GM21447 (cell line): ENCODE measurements around the gene LIPC.
A peak's percentile ranks its signal among the peaks of the same experiment; 100 is the strongest.

Experiments
- ATAC-seq: cut with Tn5 transposase; IDR thresholded peaks from one replicate; pipeline ENCODE4 v1.9.1; 2021; ENCODE audit not compliant: unreplicated experiment

LIPC gene

DNA sequence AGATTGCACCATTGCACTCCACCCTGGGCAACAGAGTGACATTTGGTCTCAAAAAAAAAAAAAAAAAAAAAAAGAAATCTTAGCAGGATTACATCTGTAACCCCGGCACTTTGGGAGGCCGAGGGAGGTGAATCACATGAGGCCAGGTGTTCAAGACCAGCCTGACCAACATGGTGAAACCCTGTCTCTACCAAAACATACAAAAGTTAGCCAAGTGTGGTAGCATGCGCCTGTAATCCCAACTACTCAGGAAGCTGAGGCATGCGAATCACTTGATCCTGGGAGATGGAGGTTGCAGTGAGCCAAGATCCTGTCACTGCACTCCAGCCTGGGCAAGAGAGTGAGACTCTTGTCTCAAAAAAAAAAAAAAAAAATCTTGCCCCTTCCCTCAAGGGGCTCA, 40.4 kb downstream of the LIPC start:
- no peak for ATAC-seq

DNA sequence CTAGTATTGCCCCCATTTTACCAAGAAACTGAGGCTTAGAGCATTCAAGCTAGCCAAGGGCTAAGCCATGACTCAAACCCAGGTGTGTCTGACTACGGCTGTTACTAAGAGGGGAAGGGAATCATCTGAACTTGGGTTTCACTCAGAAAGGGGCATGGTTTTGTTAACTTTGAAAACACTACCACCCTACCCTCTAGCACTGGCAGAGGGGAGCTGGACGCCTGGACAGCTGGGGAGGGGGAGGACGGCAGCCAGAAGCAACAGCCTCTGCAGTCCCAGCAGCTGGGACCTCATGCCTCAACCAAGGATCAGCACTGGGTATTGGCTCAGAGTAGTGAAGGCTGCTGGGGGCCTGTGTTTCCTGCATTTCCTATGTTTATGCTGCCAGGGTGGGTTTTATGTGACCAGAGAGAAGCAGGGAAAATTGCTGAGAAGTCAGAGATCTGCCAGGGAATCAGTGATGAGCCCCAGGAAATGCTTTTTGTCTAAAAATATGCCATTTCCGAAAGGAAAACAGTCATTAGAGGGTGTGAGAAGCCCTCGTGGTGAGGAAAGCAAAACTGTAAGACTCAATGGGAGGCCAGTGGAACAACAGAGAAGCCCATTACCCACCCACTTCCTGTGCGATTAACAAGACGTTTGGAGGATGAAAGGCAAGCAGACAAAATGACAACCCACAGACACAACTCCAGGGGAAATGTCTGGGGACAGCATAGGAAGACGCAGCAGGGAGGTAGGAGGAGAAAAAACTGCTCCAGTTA, 41.2 kb downstream of the LIPC start:
- ATAC-seq: peak; percentile 52

DNA sequence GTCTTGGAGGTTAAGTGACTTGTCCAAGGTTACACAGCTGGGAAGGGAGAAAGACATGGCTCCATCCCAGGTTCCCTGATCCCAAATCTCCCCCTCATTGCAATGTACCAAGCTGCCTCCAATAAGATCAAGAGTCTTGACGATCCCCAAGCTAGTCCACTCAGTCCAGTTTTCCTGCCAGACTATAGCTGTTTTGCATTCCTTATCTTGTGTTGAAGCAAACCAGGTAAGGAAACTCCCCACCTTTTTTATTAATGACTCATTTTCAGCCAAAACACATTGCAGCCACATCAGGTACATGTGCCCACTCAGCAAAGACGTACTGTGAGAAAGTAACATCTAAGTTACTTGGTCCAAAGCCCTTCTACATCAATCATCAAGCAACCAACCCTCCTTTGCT, 41.9 kb downstream of the LIPC start:
- ATAC-seq: peak; percentile 22

DNA sequence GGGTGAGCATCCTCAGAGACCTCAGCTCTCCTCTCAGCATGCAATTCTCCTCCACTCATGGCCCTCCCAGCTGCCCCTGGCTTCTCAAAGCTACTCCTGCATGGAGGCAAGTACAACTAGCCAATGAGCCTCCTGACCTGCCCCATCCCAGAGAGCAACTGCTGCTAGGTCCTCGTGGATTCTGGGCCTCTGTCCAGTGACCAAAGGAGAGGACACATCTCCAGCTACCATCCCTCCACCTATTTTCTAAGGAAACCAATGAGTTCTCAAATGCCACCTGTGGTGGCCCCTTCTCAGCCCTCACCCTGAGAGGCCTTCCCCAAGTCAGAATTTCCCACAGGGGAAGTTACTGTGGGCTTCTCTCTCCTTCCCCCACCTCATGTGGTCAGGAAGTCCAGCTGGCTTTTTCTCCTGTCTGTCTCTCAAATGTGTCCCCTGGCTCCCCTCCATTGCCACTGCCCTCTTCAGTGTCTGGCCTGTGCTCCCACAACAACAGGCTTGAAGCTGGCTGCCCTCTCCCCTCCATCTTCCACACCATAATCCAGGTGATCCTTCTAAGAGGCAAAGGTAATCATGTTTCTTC, 43.0 kb downstream of the LIPC start:
- no peak for ATAC-seq

DNA sequence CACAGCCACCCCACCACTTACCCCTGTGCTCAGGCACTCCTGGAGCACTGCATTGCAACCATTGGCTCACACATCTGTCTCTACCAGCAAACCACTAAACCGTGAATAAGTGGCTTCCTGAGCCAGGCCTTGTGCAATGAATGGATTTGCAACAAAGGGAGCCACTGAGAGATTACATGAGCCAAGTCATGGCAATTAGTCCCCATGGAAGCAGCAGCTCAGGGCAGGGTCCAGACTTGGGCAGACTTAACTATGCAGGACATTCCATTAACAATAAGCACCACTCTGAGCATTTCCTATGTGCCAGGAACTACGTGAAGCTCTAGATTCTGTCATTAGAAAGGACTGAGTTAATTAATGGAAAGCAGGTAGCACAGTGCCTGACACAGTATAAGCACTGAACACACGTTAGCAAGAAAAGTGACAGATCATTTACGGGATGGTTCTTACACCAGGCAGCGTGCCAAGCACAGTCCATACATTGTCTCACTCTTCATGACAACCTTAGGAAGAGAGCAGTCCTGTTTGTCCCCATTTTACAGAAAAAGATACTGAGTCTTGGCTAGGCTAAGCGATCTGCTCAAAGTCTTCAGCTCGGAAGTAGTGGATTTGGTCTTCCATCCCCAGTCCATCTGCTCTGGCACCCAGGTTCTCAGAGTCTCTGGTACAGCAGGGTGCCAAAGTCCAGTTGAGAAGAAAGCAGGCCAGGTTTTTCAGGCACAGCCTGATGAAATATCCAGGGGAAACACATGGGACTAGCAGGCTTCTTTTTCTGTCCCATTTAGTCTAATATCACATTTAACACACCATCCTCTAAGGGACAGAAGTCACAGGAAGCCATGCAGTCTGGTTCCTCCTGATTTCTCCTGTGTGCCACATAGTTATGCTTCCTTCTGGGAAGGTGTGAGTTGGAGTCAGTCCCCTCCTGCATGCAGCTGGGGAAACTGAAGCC, 44.1 kb downstream of the LIPC start:
- no peak for ATAC-seq

DNA sequence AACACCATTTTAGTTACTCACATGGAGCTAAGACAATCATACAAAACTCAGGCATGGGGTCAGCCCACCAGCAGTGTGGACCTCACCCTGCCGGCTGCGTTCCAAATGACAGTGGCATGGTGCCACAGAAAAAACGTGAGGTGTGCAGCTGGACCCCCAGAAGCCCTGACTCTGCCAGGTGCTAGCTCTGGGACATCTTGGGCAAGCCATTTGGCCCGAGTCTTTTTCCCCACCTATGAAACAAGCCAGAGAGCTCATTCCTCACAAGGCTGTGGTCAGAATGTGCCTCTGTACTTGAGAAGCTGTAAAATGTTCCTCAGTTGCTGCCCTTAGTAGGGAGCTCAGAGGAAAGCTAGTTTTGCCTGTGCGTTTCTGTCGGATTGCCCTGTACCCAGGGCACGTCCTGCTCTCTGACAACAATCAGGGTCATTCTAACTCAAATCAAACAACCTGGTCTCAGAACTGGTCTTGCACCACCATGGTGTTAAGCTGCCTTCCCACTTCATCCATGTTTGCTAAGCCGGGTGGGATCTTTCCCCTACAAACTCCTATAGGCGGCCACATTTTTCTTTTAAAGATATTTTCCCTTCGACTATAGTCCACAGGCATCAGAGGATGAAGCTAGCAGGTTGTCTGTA, 44.9 kb downstream of the LIPC start:
- no peak for ATAC-seq

DNA sequence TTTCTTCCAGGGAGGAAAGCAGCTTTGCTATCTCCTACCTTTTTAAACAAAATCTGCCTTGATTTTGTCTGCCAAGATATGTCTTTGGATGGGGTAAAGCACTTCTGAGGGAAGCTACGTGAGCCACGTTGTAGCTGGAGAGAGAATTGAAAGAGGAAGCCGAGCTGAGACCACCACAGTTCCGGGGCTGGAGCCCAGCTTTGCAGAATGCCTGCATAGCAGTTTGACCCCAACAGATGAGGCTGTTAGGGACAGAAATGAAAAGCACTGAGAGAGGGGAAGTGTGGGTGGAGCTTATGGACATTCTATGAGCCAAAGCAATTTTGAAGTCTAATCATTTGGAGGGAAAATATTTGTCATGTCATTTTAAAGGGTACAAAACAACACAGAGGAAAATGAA, 45.4 kb downstream of the LIPC start:
- ATAC-seq: no peak

DNA sequence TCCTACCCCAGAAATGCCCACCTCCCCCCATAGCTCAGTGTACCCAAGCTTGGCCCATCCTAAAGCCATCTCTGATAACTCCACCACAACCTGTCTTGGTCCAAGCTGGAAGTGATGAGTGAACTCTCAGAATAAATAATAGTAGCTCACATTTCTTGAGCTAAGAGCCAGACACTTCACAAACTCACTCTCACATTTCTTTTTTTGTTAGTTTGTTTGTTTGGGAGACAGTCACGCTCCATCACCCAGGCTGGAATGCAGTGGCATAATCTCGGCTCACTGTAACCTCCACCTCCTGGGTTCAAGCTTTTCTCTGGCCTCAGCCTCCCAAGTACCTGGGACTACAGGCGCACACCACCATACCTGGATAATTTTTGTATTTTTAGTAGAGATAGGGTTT, 46.2 kb downstream of the LIPC start:
- no peak for ATAC-seq

DNA sequence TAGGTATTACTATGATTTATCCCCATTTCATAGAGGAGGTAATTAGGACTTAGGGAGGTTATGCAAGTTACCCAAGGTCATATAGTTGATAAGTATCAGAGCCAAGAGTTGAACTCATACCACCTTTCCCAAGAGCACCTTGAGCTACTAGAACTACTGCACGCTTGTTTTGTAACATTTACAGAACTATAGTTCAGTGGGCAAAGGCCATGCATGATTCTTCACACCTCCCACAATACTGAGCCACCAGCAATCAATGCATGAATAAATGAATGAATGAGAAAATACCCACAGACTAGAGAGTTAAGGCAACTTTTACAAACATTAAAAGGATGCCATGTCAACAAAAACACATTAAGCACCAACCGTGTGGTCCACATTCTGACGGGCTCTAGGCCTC, 46.8 kb downstream of the LIPC start:
- ATAC-seq: no peak

DNA sequence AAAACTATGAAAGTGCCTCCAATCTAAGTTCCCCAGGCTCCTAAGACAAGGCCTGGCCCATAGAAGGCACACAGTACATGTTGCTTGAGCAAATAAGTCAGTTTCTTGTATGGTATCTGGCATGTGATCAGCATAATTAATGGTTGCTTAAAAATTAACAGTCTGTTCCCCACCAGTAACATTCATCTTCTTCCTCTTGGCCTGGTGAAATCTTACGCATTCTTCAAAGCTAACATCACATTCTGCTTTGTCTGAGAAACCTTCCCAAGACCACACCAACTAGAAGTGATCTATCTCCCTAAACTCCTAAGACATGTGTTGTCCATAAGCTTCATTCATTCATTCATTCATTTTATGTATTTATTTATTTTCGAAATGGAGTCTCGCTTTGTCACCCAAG, 48.1 kb downstream of the LIPC start:
- no peak for ATAC-seq

DNA sequence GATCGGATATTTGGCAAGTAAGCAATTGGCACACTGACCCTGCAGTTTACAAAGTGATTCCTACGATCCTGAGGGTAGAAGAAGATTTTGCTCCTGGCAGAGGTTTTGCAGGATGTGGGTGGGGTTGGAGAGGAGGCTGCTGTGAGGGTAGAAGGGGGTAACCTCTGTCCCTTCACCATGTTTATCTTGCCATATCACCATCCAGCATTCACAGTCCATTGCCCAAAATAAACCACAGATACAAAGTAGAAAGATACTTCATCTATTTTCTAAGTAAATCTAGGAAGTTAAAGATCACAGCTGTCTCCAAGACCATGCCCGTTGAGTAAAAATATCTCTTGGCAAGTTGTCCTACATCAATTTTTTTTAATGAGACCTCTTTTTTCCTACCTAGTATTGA, 51.6 kb downstream of the LIPC start:
- ATAC-seq: no peak

DNA sequence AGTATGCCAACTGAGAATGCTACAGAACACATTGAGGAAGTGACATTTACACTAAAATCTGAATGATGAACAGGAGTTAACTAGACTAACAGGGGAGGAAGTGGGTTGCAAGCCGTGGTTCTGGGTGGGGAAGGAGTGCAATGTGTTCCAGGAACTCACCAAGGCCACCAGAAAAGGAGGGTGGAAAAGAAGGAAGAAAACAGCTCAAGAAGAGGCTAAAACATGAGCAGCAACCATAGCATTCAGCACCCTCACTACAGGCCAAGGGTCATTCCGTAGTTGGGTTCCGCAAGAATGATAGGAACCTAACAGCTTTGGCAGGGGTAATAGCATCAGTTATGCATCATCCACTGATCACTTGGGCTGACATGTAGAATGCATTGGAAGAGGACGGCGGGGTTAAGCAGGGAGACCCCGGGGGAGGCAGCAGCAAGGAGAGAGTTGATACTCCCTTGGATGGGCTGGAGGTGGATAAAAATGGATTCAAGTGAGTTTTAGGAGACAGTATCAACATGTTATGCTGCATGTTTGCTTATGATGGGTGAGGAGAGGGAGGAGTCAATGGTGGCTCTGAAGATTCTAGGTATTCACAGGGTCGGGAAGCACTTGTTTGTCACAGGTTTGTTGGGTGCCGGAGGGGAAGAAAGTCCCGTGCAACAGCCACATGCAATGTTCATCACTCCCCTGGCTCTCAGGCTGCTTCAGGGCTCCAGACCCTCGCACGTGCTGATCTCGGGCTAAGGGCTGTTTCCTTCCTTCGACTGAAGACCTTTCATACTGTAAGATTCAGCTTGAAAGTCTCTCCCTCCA, 53.2 kb downstream of the LIPC start:
- no peak for ATAC-seq

DNA sequence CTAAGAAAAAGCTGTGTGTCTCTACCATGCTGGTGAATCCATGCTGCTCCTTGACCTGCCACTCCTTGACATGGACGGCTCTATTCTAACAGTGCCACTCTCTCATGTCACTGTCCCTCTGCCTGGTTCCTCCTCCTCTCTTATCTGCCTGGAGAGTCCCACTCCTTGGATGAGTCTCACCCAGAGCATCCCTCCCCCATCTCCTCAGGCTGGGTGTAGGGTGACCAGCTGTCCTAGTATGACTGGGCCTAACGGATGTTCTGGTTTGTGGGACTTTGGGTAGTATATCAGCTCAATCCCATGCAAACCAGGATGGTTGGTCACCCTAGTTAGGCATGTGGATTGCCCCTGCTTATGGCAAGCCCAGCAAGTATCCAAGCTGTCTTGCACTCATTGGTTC, 54.3 kb downstream of the LIPC start:
- no peak for ATAC-seq

DNA sequence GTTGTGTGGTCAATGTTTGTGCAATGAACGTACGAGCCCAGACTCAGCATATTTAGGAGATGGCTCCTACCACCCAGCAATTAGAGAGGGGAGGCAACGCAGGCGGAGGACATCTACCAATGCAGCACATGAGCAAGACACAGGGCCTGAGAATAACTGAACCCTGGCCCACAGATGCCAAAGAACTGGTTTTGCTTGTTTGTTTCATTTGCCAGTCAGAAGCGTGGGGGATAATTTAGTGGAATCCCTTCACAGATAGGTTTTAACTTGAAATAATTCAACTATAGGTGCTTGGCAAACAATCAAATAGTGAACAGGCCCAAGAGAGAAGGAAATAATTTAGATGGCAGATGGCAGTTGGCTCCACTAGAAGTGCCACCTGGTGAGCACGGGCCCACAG, 54.8 kb downstream of the LIPC start:
- ATAC-seq: no peak

DNA sequence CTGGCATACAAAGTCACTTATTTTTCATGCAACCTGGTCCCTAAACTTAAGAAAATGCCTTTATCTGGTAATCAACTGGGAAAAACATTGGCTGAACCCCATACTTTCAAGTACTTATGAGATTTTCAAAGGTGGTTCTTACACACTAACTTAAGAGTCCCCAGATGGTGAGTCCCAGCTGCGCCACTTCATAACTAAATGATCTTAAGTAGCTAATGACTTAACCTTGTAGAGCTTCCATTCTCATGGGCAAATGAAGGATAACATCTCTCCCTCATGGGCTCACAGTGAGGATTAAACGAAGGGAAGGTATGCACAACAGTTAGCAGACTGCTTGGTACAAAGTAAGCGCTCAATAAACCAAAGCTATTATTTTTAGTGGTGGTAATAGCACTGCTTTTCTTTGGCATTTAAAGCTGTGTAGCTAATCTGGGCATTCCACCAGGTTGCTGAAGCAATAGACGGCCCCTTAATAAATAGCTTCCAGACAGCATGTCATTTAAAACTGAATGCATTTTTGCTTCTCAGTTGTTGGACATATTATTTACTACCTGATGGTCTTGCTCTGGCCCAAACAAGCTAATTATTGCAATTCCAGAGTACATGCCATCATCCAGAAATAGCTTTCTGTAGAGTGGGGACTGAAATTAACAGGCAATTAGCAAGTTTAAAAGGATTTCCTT, 55.4 kb downstream of the LIPC start:
- ATAC-seq: no peak

DNA sequence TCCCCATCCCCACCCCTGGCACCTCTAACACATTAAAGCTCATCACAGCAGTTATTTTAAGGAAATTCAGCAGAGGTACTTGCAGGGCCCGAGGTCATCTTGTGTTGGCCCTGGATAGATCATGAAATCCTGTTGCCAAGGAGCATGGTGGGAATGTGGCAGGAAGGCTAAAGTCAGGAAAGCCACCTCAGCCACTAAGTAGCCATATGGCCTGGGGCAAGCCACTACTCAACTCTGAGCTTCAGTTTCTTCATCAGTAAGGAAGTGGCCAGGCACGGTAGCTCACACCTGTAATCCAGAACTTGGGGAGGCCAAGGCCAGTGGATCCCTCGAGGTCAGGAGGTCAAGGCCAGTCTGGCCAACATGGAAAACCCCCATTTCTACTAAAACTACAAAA, 55.9 kb downstream of the LIPC start:
- ATAC-seq: no peak

DNA sequence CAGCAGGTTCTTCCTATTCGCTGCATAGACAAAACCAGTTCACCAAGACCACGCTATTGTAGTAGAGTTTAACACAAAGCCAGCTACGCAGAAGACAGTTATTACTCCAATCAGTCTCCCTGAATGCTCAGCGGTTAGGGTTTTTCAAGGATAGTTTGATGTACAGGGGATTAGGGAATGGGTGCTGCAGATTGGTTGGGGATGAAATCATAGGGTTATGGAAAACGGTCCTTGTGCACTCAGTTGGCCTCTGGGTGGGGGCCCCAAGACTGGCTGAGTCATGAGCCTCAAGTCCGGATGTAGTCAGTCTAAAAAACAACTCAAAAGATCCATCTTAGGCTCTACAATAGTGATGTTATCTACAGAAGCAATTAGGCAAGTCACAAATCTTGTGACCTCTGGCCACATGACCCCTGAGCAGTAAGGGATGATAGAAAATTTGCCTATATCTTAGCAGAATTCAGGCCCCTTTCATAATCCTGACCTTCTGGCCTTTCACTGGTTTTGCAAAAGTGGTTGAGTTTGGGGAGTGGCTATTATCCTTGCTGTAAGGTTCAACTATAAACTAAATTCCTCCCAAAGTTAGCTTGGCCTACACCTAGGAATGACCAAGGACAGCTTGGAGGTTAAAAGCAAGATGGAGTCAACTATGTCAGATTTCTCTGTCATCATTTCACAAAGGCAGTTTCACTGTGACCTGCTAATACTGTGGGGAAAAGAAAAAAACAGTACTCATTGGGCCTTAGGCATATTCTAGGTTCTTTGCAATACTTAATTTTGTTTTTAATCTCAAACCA, 57.7 kb downstream of the LIPC start:
- ATAC-seq: no peak

DNA sequence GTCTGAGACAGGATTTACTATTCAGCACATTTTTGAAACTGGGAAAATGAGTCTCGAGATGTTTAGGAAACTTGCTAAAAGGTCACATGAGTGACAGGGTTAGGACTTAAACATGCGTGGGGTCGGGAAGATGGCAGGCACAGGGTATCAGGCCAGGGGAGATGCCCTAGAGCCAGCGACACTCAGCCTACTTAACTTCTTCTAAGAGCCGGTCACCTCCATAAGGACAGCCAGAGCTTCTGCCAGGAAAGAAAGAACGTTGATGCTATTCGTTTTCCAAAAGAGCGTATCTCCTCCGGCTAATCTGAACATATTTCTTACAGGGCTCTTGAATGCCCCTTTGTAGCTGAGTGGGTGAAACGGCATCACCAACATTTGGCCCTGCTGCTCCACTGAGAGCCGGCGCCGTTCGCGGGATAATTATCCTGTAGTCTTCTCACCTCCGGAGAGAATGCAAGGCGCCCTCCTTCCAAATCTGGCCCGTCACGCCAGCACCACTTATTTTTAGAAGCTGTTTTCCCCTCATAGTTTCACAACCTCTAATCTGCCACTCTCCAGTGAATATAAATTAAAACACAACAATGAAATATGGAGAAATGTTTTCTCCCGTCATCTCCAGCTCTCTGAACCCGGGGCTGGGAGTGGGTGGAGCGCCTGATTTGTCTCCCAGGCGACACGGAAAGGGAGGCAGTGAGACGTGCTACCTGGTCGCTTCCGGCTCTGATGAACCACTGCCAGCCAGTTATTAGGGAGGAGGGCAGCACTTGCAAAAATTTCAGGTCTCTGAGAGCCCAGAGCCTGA, 58.5 kb downstream of the LIPC start:
- no peak for ATAC-seq
